ENCODE measurements around the gene ZNF169.
"Not testable (repeated sequence)": the region's sequence is repeated elsewhere in the genome, so short reads cannot be mapped to it uniquely, and the experiment has no call there.

ZNF169 gene

GRCh38 chr9:94287877-94288513 lies 28.9 kb downstream of the ZNF169 start:
- DNase-seq, result no peak

DNA sequence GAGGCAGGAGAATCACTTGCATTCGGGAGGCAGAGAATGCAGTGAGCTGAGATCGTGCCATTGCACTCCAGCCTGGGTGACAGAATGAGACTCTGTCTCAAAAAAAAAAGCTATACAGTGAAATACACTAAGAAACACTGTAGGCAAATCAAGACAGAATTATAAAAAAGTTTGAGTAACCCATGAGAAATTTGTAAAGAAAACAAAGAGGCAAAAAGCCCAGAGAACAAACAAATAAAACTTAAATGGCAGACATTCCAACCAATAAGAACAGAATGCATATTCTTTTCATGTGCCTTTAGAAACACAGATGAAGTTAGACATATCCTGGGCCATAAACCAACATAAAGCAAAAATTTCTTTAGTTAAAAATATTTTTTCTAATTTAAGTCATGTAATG lies 30.6 kb downstream of the ZNF169 start:
- no peak for DNase-seq

DNA sequence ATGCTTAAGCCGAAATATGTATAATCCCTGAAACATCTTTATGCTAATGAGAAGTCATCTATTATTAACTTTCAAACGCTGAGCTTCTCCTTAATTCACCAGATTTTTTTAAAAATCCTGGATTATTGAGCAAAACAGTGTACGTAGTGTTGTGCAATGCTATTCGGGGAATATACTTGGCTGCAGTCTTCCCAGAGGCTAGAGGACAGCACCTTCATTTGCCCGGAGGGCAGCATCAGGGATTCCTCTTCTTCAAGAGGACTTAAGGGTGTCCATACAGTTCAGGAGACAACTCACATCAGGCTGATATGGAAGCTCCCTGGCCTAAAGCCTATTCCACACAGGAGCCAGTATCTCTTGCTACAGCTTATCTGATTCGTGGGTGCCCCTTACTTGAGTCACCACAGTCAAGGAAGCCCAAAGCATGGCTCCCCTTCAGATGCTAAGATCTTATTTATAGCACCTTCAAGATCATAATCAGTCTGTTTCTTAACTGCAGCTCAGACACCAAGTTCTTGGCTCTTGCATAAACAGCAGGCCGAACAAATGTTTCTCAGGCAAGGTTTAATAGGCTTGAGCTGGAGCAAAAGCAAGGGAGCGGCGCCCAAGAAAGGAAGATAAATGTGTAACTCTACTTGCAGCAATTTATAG lies 40.0 kb downstream of the ZNF169 start:
- DNase-seq, result no peak

DNA sequence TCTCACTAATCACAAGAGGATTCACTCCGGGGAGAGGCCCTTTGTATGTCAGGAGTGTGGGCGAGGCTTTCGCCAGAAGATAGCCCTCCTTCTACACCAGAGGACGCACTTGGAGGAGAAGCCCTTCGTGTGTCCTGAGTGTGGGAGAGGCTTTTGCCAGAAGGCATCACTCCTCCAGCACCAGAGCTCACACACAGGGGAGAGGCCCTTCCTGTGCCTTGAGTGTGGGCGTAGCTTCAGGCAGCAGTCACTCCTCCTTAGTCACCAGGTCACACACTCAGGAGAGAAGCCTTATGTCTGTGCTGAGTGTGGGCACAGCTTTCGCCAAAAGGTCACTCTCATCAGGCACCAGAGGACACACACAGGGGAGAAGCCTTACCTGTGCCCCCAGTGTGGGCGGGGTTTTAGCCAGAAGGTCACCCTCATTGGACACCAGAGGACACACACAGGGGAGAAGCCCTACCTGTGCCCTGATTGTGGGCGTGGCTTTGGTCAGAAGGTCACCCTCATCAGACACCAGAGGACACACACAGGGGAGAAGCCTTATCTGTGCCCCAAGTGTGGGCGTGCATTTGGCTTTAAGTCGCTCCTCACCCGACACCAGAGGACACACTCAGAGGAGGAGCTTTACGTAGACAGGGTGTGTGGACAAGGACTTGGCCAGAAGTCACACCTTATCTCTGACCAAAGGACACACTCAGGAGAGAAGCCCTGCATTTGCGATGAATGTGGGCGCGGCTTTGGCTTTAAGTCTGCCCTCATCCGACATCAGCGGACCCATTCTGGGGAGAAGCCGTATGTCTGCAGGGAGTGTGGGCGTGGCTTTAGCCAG lies 41.6 kb downstream of the ZNF169 start:
- no peak for DNase-seq

- no peak for DNase-seq
These were observed 42.5 kb downstream of the ZNF169 start for GRCh38 chr9:94301583-94301982.

DNA sequence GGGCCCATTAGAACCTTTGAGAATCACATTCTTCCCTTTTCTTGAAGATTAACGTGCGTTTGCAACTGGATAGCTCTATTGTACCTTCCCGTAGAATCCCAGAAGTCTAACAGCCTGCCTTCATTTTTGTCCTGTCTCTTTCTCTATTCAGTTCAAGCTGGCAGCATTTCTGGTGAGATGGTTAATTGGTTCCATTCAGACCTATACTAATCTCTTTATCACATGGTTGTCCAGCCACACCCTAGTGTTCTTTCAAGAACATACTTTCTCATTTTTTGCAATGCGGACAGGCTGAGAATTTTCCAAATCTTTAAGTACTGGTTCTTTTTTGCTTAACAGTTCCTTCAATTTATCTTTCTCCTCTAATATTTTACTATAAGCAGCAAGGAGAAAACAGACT lies 43.3 kb downstream of the ZNF169 start:
- DNase-seq, result no peak

GRCh38 chr9:94303321-94303720 lies 44.2 kb downstream of the ZNF169 start:
- DNase-seq, result no peak

DNA sequence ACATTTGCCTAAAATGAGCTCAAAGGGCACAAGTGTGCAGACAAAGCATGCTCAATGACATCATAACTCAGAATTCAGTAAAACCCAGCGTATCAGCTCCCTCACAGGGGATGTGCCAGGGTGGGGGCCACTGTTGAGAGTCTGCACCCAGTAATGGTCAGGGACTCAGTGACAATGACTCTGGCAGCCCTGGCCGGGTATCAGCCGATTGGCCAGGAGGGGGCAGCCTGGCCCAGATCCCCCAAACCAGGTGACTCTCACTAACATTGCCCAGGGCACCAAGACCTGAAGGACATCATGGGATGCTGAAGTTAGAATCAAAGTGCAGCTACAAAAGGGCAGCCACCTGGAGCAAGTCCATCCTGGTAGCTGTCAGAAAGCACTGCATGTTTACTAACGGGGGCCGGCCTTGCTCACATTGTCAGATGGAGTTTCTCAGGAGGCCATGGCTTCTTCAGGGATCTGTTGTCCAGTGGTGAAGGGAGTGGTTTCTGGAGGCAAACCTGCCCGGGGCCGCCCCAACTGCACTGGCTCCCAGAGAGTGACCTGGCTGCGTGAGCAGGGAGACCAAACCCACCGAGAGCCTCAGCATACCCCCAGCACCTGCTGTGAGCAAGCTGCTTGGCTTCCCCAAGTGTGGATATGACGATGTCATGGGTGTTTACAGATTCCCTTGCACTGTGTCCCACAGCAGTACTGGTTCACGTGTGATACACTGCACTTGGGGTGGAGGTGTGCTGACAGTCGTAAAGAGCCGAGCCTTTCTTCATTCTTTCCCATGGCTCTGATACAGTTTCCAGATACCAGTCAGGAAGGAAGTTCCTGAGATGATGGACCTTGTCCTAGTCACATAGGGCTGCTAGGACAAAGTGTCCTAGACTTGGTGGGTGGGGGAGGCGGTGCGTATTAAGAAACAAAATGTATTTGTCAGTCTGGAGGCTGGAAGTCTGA lies 56.2 kb downstream of the ZNF169 start:
- not testable (repeated sequence) for DNase-seq

GRCh38 chr9:94316236-94316635 lies 57.1 kb downstream of the ZNF169 start:
- DNase-seq, result not testable (repeated sequence)

DNA sequence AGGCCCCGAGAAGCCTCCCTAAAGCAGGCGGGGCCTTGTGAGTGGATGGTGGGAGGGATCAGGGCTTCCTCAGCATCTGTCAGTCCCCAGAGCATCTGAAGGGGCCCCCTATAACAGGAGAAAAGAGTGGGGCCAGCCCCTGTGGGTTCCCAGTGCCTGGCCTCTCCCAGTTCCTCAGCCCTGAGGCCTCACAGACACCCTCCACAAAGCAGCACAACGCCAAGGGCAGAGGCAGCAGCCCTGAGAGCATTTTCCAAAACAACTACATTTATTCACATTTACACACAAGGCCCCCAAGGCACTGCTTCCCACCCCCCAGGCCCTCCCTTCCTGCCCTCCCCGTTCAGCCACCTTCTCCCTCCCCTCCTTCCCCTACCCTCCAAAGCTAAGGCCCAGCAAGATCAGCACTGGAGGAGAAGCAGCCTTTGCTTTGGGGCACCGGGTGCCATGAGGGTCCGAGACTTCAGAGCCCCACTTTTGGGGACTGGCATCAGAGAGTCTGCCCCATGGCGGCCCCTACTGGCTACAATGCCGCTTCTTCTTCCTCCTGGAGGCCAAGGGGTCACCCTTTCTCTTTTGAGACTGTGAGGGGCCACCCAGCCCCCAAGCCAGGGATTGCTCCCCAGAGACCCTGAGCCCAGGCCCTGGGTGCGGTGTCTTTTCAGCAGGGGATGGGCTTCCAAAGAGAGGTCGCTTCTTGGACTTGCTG lies 59.0 kb downstream of the ZNF169 start:
- DNase-seq, result not testable (repeated sequence)

- DNase-seq, result not testable (repeated sequence)
These were observed 63.3 kb downstream of the ZNF169 start for GRCh38 chr9:94322342-94322940.

DNA sequence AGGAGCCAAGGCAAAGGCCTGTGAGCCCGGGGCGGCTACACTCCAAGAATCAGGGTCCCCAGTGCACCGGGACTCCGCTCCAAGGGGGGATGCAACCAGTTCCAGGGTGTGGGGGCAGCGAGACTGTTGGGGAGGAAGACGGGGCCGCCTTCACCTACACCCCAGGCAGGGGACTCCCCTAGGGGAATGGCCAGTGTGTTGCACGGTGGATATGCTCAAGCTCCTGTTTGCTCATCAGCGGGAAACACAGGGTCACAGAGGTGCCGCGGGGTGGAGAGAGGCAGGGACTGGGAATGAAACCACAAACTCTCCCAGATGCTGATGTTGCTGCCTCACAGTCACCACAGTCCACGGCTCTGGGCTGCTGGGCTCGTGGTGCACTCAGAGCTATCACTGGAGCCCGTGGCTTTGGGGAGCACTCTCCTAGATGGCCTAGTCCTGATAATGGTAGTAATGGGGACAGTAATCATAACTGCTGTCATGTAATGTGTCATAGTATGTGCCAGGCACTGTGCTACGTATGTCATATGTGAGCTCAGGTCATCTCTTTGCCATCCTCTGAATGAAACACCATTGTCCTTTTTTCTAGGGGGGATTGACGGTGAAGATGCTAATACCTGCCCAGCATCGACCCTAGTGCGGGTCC lies 64.2 kb downstream of the ZNF169 start:
- DNase-seq, result not testable (repeated sequence)

GRCh38 chr9:94325583-94325982 lies 66.5 kb downstream of the ZNF169 start:
- DNase-seq, result not testable (repeated sequence)

DNA sequence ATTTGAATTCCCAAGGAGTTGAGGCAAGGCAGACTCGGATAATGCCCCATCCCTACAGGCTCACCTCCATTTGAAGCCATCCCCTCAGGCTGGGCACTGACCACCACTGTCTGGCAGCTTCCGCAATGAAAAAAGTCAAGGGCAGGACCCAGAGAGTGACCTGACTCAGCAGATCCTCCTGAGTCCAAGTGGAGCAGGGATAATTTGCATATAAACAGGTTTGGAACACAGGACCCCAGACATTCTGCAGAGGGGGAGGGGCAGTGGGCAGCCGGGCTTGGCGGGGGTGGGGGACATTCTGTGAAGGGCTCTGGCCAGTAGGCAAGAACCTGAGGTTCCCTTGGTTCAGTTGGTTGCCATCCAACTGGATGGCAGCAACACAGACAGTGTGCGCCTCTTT lies 69.4 kb downstream of the ZNF169 start, which contains the start of gene NUTM2F:
TSS of gene NUTM2F (minus strand) at position 101 of the 400 bp plus-strand sequence. CDS start at position 80, 21 bp downstream.
- not testable (repeated sequence) for DNase-seq

- not testable (repeated sequence) for DNase-seq
These were observed 77.3 kb downstream of the ZNF169 start for GRCh38 chr9:94336445-94336844.

DNA sequence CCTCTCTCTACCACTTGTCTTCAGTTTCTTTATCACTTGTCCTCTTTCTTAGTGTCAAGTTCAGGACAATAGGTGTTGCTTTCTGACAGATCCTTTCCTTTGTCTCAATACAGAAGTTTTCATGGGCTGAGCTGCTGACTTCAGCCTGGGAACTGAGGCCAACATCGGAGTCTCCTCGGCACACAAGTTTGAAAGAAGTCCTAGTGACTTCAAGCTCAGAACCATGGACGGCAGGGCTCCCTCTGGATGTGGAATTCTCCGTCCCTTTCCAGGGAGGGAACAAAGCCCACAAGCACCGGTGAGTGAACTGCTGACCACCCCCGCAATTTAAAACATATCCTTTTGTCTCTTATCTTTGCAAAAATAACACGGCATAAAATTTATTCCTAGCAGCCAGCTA lies 79.6 kb downstream of the ZNF169 start:
- not testable (repeated sequence) for DNase-seq

- not testable (repeated sequence) for DNase-seq
These were observed 80.6 kb downstream of the ZNF169 start for GRCh38 chr9:94339657-94340056.

DNA sequence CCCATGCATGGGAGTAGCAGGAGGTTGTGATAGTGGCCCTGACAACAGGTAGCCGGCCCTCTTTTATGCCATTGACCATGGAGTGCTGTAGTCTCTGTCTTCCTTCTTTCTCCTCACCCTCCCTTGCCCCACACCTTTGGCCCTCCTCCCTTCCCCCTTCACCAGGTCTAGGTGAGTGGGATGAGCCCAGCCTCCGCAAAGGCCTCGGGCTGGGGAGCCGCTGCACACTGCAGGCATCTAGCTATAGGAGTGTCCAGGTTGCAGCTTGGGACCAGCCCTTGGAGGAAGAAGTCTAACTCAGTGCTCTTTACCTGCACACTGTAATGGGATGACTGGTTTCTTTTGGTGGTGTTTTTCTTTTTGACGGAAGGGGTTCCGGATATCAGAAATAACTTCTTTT lies 81.7 kb downstream of the ZNF169 start:
- DNase-seq, result not testable (repeated sequence)

- not testable (repeated sequence) for DNase-seq
These were observed 82.6 kb downstream of the ZNF169 start for GRCh38 chr9:94341703-94342102.

DNA sequence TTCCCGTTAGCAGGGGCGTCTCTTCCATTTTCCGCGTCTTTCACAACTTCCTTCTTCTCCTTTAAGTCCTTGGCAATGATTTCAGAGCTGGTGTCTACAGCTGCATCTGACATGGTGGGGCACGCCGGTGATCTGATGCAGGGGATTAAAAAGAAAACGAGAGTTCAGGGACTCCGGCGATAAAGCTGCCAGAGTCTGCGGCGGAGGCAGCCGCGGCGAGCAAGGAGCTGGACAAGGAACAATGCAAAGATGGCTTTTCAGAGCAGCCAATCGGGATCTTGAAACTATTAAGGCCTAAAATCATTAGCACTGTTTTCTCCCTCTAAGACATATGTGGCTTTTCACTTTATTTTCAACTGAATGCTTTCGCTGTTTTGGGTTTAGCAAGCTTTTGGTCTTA lies 88.4 kb downstream of the ZNF169 start:
- DNase-seq, result not testable (repeated sequence)

DNA sequence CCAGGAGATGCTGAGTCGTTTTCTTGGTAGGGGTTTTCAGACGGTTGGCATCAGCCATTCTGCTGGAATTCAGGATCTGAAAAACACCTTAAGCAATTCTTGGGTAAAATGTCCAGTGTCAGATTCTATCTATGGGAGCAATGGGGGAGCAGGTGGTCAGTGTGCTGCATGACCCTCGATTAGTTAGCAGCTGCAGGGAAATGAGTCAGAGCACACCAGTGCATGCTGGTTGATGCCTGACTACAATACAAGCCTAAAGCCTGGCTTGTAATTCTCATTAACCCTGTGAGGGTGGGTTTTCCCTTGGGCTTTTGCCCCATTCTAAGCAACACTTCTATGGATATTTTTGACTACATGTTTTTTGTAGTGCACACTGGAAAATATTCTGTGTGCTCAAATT lies 89.7 kb downstream of the ZNF169 start:
- DNase-seq, result not testable (repeated sequence)

Data from activated gamma-delta T cell treated with Interleukin-2 at 50 U/mL for 16 hours (primary cell).